Midbrain (tissue), 1 donor: ENCODE results near the gene MED13L.

Experiments
- DNase-seq: peaks from one replicate; lab custom pipeline; 2025; lab: John Stamatoyannopoulos, UW

Gene MED13L

GRCh38 chr12:116182359-116183063, 95.0 kb downstream of the MED13L start:
- no peak for DNase-seq

GRCh38 chr12:116180448-116180847, 97.0 kb downstream of the MED13L start:
- no peak for DNase-seq

GRCh38 chr12:116179384-116179783, 98.1 kb downstream of the MED13L start:
- DNase-seq: no peak

- DNase-seq: no peak
Measured at GRCh38 chr12:116177017-116177416, 100.5 kb downstream of the MED13L start.

- no peak for DNase-seq
Measured at GRCh38 chr12:116174904-116175303, 102.6 kb downstream of the MED13L start.

GRCh38 chr12:116174006-116174405, 103.5 kb downstream of the MED13L start:
- no peak for DNase-seq

GRCh38 chr12:116172224-116172849, 105.2 kb downstream of the MED13L start:
- no peak for DNase-seq

- DNase-seq: no peak
Measured at GRCh38 chr12:116171549-116171948, 105.9 kb downstream of the MED13L start.

- DNase-seq: no peak
Measured at GRCh38 chr12:116169071-116169470, 108.4 kb downstream of the MED13L start.

- no peak for DNase-seq
Measured at GRCh38 chr12:116166306-116166705, 111.2 kb downstream of the MED13L start.

GRCh38 chr12:116165036-116165425, 112.5 kb downstream of the MED13L start:
- no peak for DNase-seq

GRCh38 chr12:116164250-116165035, 113.0 kb downstream of the MED13L start:
- no peak for DNase-seq

GRCh38 chr12:116162071-116162470, 115.4 kb downstream of the MED13L start:
- DNase-seq: no peak

GRCh38 chr12:116161588-116161987, 115.9 kb downstream of the MED13L start:
- DNase-seq: no peak

GRCh38 chr12:116160883-116161458, 116.5 kb downstream of the MED13L start:
- DNase-seq: no peak

- no peak for DNase-seq
Measured at GRCh38 chr12:116160231-116160630, 117.3 kb downstream of the MED13L start.

GRCh38 chr12:116159593-116160200, 117.8 kb downstream of the MED13L start:
- no peak for DNase-seq

GRCh38 chr12:116159175-116159574, 118.3 kb downstream of the MED13L start:
- peak; percentile 37 for DNase-seq

- DNase-seq: no peak
Measured at GRCh38 chr12:116157845-116158267, 119.6 kb downstream of the MED13L start.

GRCh38 chr12:116156614-116157013, 120.9 kb downstream of the MED13L start:
- no peak for DNase-seq

GRCh38 chr12:116155383-116155782, 122.1 kb downstream of the MED13L start:
- no peak for DNase-seq

- DNase-seq: peak; percentile 12
Measured at GRCh38 chr12:116153983-116154382, 123.5 kb downstream of the MED13L start.
